ENCODE results near the gene NTRK2.

DNA sequence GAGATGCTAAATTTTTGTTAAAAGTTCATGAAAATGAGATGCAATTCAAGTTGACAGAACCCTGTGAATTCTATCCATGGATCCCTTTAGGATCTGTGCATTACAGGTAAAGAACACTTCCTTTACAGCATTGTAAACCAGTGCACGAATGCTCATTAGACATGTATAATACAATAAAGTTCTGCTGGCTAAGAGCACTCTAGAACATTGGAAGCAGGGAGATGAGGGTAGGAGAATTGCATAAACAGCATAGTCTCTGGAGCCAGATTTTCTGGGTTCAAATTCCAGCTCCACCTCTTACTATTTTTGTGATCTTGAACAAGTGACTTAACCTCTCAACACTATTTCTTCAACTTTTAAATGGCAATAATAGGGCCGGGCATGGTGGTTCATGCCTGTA, 300.2 kb downstream of the NTRK2 start:
- TF ChIP-seq, protein P1, sequence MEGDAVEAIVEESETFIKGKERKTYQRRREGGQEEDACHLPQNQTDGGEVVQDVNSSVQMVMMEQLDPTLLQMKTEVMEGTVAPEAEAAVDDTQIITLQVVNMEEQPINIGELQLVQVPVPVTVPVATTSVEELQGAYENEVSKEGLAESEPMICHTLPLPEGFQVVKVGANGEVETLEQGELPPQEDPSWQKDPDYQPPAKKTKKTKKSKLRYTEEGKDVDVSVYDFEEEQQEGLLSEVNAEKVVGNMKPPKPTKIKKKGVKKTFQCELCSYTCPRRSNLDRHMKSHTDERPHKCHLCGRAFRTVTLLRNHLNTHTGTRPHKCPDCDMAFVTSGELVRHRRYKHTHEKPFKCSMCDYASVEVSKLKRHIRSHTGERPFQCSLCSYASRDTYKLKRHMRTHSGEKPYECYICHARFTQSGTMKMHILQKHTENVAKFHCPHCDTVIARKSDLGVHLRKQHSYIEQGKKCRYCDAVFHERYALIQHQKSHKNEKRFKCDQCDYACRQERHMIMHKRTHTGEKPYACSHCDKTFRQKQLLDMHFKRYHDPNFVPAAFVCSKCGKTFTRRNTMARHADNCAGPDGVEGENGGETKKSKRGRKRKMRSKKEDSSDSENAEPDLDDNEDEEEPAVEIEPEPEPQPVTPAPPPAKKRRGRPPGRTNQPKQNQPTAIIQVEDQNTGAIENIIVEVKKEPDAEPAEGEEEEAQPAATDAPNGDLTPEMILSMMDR (IDR thresholded peaks at IDR 0.05 in 4 of 5, conservative IDR thresholded peaks at IDR 0.05 in 1 of 5): no peak
- TF ChIP-seq POLR2A (IDR thresholded peaks at IDR 0.05): no peak
